8988T (cell line): ENCODE measurements around the gene ZDHHC7.

Experiments
- DNase-seq: peaks from one replicate; pipeline ENCODE4 v3.0.0; 2011

ZDHHC7 gene

GRCh38 chr16:85017633-85018032 is 6.3 kb upstream of the ZDHHC7 start:
- no peak for DNase-seq

GRCh38 chr16:85017151-85017550 is 5.8 kb upstream of the ZDHHC7 start:
- DNase-seq = no peak

- DNase-seq = no peak
Measured at GRCh38 chr16:85015481-85016187, 4.3 kb upstream of the ZDHHC7 start.

- no peak for DNase-seq
Measured at GRCh38 chr16:85014311-85014710, 3.0 kb upstream of the ZDHHC7 start.

- no peak for DNase-seq
Measured at GRCh38 chr16:85011846-85012284, 530 bp upstream of the ZDHHC7 start.

- DNase-seq = no peak
Measured at GRCh38 chr16:85010446-85010930, 847 bp downstream of the ZDHHC7 start.

- DNase-seq = no peak
Measured at GRCh38 chr16:85008271-85008670, 3.1 kb downstream of the ZDHHC7 start.

- DNase-seq = no peak
Measured at GRCh38 chr16:85007496-85008214, 3.7 kb downstream of the ZDHHC7 start.

GRCh38 chr16:85006639-85007038 is 4.7 kb downstream of the ZDHHC7 start:
- no peak for DNase-seq

GRCh38 chr16:85005285-85006069 is 5.9 kb downstream of the ZDHHC7 start:
- no peak for DNase-seq

- DNase-seq = peak; percentile 84
Measured at GRCh38 chr16:85004587-85005205, 6.6 kb downstream of the ZDHHC7 start.

- no peak for DNase-seq
Measured at GRCh38 chr16:85003725-85004586, 7.4 kb downstream of the ZDHHC7 start.

GRCh38 chr16:85003076-85003475 is 8.3 kb downstream of the ZDHHC7 start:
- no peak for DNase-seq

GRCh38 chr16:85002608-85003007 is 8.7 kb downstream of the ZDHHC7 start:
- DNase-seq = no peak

- no peak for DNase-seq
Measured at GRCh38 chr16:85002099-85002541, 9.2 kb downstream of the ZDHHC7 start.

GRCh38 chr16:84999857-85000480 is 11.4 kb downstream of the ZDHHC7 start:
- DNase-seq = no peak

GRCh38 chr16:84999200-84999599 is 12.1 kb downstream of the ZDHHC7 start:
- no peak for DNase-seq

GRCh38 chr16:84996365-84996764 is 15.0 kb downstream of the ZDHHC7 start:
- no peak for DNase-seq

- no peak for DNase-seq
Measured at GRCh38 chr16:84995663-84996062, 15.7 kb downstream of the ZDHHC7 start.

GRCh38 chr16:84993926-84994325 is 17.4 kb downstream of the ZDHHC7 start:
- DNase-seq = no peak

GRCh38 chr16:84992717-84993075 is 18.6 kb downstream of the ZDHHC7 start:
- no peak for DNase-seq

GRCh38 chr16:84990782-84991181 is 20.6 kb downstream of the ZDHHC7 start:
- DNase-seq = no peak
